K562 (cell line): Measurements from ENCODE around the gene PAX5. TPM values are rescaled to one million over a fixed set of nuclear protein-coding genes. Genes with fewer than 3 reads are reported as not detected.
A peak's percentile ranks its signal among the peaks of the same experiment; 100 is the strongest.

Experiments used
- BRD9 ChIP-seq: fragments of 450-650 bp; IDR thresholded peaks from 2 replicates; pipeline ENCODE4 v1.6.1; 2018; ENCODE audit warnings: low read depth; ENCODE audit not compliant: partially characterized antibody
- CTCFL ChIP-seq: IDR thresholded peaks from 2 replicates; pipeline ENCODE4 v1.6.1; 2011; ENCODE audit warnings: borderline replicate concordance, low read depth, mild to moderate bottlenecking, moderate library complexity, low read length; ENCODE audit not compliant: insufficient read depth, poor library complexity, severe bottlenecking
- EP400 ChIP-seq: fragments of 450-650 bp; IDR thresholded peaks from 2 replicates; pipeline ENCODE4 v1.6.1; 2017; ENCODE audit warnings: antibody characterized with exemption, mild to moderate bottlenecking, moderate library complexity
- FOXP4 ChIP-seq: sonication (generic); formaldehyde crosslinking; IDR thresholded peaks from 2 replicates; pipeline ENCODE4 v1.8.0; 2022; ENCODE audit warnings: mild to moderate bottlenecking, missing genetic modification reagents, borderline replicate concordance
- GATAD2B ChIP-seq: fragments of 450-650 bp; IDR thresholded peaks from 2 replicates; pipeline ENCODE4 v1.6.1; 2017; ENCODE audit warnings: mild to moderate bottlenecking, borderline replicate concordance
- HEY1 ChIP-seq: fragments of 250-450 bp; sonication (Bioruptor Pico); IDR thresholded peaks from 2 replicates; pipeline ENCODE4 v1.5.0; 2020; ENCODE audit warnings: mild to moderate bottlenecking, moderate library complexity, borderline replicate concordance
- JUNB ChIP-seq: fragments of 450-650 bp; formaldehyde crosslinking; conservative IDR thresholded peaks from 2 replicates; pipeline ENCODE4 v1.4.0; 2020; ENCODE audit warnings: mild to moderate bottlenecking
- KAT7 ChIP-seq: sonication (generic); formaldehyde crosslinking; IDR thresholded peaks from 2 replicates; pipeline ENCODE4 v1.8.0; 2022; ENCODE audit warnings: missing genetic modification reagents, mild to moderate bottlenecking, borderline replicate concordance
- NFIC ChIP-seq: fragments of 450-650 bp; IDR thresholded peaks from 2 replicates; pipeline ENCODE4 v1.6.1; 2017; ENCODE audit warnings: mild to moderate bottlenecking, inconsistent platforms
- NR0B1 ChIP-seq: fragments of 450-650 bp; IDR thresholded peaks from one replicate; pipeline ENCODE4 v1.6.1; 2018; ENCODE audit warnings: mild to moderate bottlenecking, moderate library complexity; ENCODE audit not compliant: partially characterized antibody
- PHTF2 ChIP-seq: fragments of 250-450 bp; sonication (Bioruptor Pico); IDR thresholded peaks from 2 replicates; pipeline ENCODE4 v1.5.0; 2021; ENCODE audit warnings: mild to moderate bottlenecking
- POLR2B ChIP-seq: fragments of 450-650 bp; IDR thresholded peaks from 2 replicates; pipeline ENCODE4 v1.6.1; 2018; ENCODE audit warnings: low read depth; ENCODE audit not compliant: partially characterized antibody
- PTBP1 ChIP-seq: fragments of 200-400 bp; formaldehyde crosslinking; IDR thresholded peaks from 2 replicates; pipeline ENCODE4 v1.6.1; 2017; ENCODE audit warnings: low read depth, low read length
- RFX7 ChIP-seq: fragments of 250-450 bp; sonication (Bioruptor Pico); IDR thresholded peaks from 2 replicates; pipeline ENCODE4 v1.5.1; 2021; ENCODE audit warnings: mild to moderate bottlenecking
- TAF15 ChIP-seq: fragments of 200-400 bp; formaldehyde crosslinking; IDR thresholded peaks from 2 replicates; pipeline ENCODE4 v1.6.1; 2017; ENCODE audit warnings: mild to moderate bottlenecking, low read depth, low read length, moderate library complexity
- USF2 ChIP-seq: sonication (generic); formaldehyde crosslinking; IDR thresholded peaks from 2 replicates; pipeline ENCODE4 v1.5.0; 2020; ENCODE audit warnings: missing genetic modification reagents
- XRCC5 ChIP-seq: fragments of 200-400 bp; formaldehyde crosslinking; IDR thresholded peaks from 2 replicates; pipeline ENCODE4 v1.6.1; 2017; ENCODE audit warnings: low read depth, mild to moderate bottlenecking, low read length
- ZNF140 ChIP-seq: fragments of 250-450 bp; sonication (Bioruptor Pico); IDR thresholded peaks from 2 replicates; pipeline ENCODE4 v1.8.0; 2021; ENCODE audit warnings: moderate library complexity, mild to moderate bottlenecking, inconsistent platforms
- ZNF408 ChIP-seq: fragments of 250-450 bp; sonication (Bioruptor Pico); IDR thresholded peaks from 2 replicates; pipeline ENCODE4 v1.4.0; 2020; ENCODE audit warnings: low read depth, mild to moderate bottlenecking, moderate library complexity
- ZNF644 ChIP-seq: fragments of 200-800 bp; sonication (Bioruptor generic); IDR thresholded peaks from 2 replicates; pipeline ENCODE4 v1.6.1; 2016; ENCODE audit warnings: low read depth, missing genetic modification characterization, missing compliant biosample characterization
- ZNF764 ChIP-seq: fragments of 250-450 bp; sonication (Bioruptor Pico); IDR thresholded peaks from 2 replicates; pipeline ENCODE4 v1.4.0; 2020; ENCODE audit warnings: low read depth, mild to moderate bottlenecking, moderate library complexity
- ZNF780A ChIP-seq: fragments of 250-450 bp; sonication (Bioruptor Pico); IDR thresholded peaks from 2 replicates; pipeline ENCODE4 v1.5.0; 2021; ENCODE audit warnings: mild to moderate bottlenecking
- polyA plus RNA-seq, 8 experiments: library from polyadenylated mRNA; depleted of rRNA in 4 of 8; stranded (reverse) in 5 of 8; unstranded in 3 of 8; fragments of >200 nt; fragmentation: Nextera tagmentation in 2 of 8; fragmentation: Illumina TruSeq in 1 of 8; extraction: Ambion mirVana in 2 of 8; extraction: Trizol in 1 of 8; gene quantifications; 2 replicates each; pipeline versions ENCODE4 v1.2.1 to v1.2.3, GENCODE V29; 2011 to 2014; ENCODE audit warnings: inconsistent platforms in 1 of 8, missing spikeins in 1 of 8
- total RNA-seq, 7 experiments: library from RNA; depleted of rRNA in 6 of 7; stranded (reverse); fragments of >200 nt in 6 of 7; fragmentation: Illumina TruSeq in 2 of 7; extraction: Trizol in 2 of 7; gene quantifications; 2 replicates each; pipeline versions ENCODE4 v1.2.1 to v1.2.3, GENCODE V29; 2011 to 2021; ENCODE audit warnings: low replicate concordance in 1 of 7

The PAX5 gene
- total and polyA plus RNA-seq, 9 of the 15 experiments (the other 6 are each of a cell fraction or from before 2014, with no cell fraction given), result 0.03 to 0.09 TPM; not detected in 7

GRCh38 chr9:37079370-37080164 lies 45.5 kb upstream of the PAX5 start (continued):
- TF ChIP-seq NR0B1, result no peak
- TF ChIP-seq HEY1, result no peak
- no peak for TF ChIP-seq PHTF2 (CRISPR knock-in tag)
- TF ChIP-seq USF2 (CRISPR knock-in tag), result peak; percentile 85
- TF ChIP-seq PTBP1, result no peak
- no peak for TF ChIP-seq CTCFL
- TF ChIP-seq NFIC, result 0 out of 2 replicates have a peak, but pooled peaks have one; percentile 5
- no peak for TF ChIP-seq FOXP4 (CRISPR knock-in tag)
- no peak for TF ChIP-seq ZNF644 (tag)
- no peak for TF ChIP-seq KAT7 (CRISPR knock-in tag)
- no peak for TF ChIP-seq ZNF408 (CRISPR knock-in tag)
- no peak for TF ChIP-seq ZNF764 (CRISPR knock-in tag)
- TF ChIP-seq ZNF140, result no peak
- TF ChIP-seq ZNF780A (CRISPR knock-in tag), result no peak
- TF ChIP-seq POLR2B, result no peak
- TF ChIP-seq RFX7, result no peak
- no peak for TF ChIP-seq GATAD2B
- TF ChIP-seq EP400, result peak; percentile 86
- TF ChIP-seq JUNB (CRISPR knock-in tag), result no peak
- no peak for TF ChIP-seq TAF15
- TF ChIP-seq XRCC5, result no peak
- no peak for TF ChIP-seq BRD9
